ENCODE results near the gene MARCKS.

MARCKS gene

DNA sequence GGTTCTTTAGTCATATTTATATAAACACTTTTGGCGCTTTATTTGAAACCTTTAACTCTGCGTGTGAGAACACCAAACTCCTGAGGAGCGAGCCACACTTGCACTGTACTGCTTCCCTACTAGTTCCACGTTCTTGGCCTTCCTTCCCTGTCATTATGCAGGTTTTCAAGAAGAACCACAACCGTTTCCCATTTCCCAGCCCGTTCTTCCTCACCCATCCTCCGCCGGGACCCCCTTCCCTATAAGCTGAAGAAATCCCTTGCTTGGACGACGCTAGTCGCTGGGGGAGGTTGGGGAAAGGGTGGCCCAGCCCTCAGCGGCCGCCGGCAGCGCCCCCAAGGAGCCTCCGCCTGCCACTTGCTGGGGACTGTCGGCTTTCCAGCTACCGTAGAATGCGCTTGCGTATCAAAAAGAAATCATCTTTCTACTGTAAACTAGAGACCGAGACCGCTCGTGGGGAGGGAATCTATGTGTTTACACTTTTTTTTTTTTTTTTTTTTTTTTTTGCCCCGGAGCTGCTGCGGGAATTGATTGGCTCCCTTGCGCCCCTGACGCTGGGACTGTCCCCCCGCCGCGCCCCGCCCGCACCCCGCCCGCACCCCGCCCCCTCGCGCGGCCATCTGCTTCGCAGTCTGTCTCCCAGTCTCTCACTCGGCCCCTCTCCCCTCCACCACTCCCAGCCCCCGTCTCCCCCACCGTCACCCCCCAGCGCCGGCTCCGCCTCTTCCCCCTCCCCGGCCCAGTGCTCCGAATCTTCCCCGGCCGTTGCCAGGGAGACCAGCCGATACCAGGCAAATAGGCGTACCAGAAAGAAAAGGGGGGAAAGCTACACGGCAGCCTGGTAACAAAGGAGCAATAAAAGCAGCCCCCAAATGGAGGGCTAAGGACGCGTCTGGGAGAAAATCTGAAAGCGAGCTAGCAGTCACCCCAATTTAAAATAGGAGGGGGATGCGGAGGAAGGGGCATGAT, 2.3 kb upstream of the MARCKS start:
- peak; percentile 92 for DNase-seq

DNA sequence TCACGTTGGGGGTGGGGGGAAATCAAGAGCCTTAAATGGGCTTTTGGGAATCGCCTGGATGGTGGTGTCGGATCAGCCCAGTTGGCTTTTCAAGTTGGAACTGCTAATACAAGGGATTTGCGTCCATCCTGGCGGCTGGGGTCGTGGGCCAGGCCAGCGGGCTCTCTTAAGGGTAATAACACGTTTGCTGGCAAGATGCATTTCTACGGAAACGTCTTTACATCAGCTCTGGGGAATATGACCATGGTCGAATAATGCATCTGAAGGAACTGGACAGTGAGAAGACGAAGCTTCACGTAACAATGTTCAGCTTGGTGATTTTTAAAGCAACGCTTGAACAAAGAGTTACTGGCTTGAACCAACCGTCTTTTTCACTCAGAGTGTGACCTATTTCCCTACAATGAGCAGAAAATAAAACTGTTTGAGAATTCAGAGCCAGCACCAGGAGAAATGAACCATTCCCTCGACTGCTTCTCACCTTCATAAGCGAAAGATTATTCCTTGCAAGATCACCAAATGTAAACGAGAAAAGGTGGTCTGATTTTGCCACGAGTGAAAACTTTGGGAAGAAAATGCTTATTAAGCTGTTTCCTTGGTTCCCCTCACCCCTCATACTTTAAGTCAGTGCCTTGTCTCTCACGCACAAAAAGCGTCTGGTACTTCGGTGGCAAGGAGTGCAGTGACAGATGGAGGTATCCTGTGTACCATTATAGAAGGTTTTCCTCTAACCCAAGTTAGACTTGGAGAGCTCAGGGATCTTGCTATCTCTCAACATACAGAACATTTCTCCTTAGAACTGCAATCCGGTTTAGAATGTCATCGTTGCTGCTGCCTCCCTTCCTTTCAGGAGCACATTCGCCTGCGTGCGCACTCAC, 1.4 kb upstream of the MARCKS start:
- DNase-seq: peak; percentile 85

DNA sequence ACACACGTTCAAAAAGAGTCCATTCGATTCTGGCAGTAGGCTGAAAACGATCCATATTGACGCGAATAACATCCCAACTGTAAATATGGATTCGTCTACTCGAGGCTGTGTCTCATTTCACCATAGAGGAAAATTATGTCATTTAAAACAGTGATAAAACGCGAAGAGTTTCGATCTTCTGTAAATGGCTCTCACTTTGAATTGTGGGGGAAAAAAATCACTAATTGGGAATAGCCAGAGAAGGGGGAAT, 845 bp upstream of the MARCKS start:
- DNase-seq: no peak

DNA sequence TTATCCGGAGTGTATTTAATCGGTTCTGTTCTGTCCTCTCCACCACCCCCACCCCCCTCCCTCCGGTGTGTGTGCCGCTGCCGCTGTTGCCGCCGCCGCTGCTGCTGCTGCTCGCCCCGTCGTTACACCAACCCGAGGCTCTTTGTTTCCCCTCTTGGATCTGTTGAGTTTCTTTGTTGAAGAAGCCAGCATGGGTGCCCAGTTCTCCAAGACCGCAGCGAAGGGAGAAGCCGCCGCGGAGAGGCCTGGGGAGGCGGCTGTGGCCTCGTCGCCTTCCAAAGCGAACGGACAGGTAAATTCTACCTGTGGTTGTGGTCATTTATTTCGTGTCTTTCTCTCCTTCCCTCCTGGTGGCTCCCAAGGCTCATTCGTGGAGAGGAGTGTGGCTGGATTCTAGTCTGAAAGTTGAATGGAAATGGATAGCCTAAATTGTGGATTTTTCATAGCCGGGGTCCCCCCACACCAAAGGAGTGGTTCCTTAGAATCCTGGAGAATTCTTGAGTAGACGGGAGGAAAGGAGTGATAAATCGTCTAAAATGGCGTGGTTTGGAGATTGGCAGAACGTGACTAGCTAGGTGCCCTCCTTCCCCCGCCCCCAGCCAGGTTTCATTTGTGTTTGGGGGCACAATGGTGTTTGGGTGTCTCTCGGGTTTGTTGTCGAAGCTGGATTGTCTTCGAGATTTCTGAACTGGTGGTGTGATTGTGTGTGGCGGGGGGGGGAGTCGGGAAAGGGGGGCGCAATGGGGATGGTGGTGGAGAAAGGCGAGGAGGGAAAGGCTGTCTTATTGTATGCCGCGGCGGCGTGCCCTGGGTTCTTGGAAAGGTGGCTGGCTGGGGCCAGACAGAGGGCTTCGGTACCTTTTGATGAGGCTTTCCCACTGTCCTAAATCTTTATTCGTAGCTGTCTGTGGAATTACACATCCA, 673 bp downstream of the MARCKS start:
- peak; percentile 49 for DNase-seq

DNA sequence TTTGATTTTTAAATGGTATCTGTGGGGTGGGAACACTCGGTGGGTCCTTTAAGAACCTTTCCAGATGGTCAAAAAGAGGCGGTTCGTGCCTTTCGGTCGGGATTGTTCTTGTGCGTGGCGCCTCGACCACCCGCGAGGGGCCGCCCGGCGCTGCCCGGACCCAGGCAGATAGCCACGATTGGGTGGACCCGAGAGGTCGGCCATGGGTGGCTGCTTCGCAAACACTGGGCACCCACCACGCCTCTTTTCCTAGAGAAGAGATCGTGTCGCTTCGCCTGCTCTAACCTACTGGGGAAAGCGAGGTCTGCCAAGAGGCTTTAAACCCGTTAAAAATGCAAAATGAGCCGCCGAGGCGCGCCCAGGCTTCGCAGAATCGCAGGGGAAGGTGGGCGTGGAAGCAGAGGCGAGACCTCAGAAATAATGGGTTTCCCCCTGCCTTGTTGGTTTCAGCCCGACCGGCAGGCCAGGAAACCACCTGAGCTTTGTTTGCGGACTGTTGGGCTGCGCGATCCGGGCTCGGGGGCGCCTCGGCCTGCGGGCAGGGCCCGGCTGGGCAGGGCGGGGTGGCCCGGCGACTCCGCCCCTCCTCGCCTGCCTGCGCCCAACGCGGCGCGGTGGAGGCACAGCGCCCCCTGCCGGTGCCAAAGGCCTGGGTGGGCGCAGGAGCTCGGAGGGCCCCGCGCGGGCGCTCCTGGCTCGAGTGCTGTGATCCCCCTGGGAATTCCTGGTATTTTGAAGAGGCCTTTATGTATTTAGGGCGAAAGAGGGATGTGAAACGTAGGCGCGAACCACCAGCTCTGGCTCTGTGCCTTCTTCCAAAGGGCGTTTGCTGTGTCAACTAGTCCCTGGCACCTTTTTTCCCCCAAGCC, 1.6 kb downstream of the MARCKS start:
- peak; percentile 98 for DNase-seq

DNA sequence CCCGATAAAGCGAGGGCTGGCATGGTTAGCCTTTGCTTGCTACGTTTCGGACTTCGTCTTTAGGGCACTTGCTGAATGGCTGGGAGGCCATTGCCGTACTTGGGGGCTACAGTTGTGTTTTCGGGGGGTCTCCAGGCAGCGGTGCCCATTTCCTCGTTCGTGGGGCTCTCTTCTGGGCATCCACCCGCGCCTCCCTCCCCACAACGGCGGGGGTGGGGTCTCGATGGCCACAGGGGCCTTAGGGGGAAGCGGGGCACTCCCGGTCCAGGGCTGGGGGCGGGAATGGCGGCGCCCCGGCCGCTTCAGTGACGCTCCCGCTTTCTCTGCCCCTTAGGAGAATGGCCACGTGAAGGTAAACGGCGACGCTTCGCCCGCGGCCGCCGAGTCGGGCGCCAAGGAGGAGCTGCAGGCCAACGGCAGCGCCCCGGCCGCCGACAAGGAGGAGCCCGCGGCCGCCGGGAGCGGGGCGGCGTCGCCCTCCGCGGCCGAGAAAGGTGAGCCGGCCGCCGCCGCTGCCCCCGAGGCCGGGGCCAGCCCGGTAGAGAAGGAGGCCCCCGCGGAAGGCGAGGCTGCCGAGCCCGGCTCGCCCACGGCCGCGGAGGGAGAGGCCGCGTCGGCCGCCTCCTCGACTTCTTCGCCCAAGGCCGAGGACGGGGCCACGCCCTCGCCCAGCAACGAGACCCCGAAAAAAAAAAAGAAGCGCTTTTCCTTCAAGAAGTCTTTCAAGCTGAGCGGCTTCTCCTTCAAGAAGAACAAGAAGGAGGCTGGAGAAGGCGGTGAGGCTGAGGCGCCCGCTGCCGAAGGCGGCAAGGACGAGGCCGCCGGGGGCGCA, 2.4 kb downstream of the MARCKS start:
- no peak for DNase-seq

DNA sequence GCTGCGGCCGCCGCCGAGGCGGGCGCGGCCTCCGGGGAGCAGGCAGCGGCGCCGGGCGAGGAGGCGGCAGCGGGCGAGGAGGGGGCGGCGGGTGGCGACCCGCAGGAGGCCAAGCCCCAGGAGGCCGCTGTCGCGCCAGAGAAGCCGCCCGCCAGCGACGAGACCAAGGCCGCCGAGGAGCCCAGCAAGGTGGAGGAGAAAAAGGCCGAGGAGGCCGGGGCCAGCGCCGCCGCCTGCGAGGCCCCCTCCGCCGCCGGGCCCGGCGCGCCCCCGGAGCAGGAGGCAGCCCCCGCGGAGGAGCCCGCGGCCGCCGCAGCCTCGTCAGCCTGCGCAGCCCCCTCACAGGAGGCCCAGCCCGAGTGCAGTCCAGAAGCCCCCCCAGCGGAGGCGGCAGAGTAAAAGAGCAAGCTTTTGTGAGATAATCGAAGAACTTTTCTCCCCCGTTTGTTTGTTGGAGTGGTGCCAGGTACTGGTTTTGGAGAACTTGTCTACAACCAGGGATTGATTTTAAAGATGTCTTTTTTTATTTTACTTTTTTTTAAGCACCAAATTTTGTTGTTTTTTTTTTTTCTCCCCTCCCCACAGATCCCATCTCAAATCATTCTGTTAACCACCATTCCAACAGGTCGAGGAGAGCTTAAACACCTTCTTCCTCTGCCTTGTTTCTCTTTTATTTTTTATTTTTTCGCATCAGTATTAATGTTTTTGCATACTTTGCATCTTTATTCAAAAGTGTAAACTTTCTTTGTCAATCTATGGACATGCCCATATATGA, 3.2 kb downstream of the MARCKS start:
- DNase-seq: no peak

DNA sequence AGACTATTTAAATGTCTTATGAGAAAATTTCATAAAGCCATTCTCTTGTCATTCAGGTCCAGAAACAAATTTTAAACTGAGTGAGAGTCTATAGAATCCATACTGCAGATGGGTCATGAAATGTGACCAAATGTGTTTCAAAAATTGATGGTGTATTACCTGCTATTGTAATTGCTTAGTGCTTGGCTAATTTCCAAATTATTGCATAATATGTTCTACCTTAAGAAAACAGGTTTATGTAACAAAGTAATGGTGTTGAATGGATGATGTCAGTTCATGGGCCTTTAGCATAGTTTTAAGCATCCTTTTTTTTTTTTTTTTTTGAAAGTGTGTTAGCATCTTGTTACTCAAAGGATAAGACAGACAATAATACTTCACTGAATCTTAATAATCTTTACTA, 5.0 kb downstream of the MARCKS start:
- peak; percentile 6 for DNase-seq

DNA sequence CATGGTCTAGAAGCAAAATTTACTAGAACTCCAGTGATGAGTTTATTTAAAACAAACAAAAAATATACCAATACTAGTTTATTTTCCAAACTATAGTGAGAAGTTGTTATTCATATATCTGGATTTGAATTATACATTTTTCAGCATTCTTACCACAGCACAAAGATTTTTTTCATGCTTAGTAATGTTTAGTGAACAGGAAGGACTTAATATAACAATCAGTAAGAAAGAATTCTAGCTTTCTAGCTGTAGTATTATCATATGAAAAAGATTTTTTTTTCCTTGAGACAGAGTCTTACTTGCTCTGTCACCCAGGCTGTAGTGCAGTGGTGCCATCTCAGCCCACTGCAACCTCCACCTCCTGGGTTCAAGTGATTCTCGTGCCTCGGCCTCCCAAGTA, 13.8 kb downstream of the MARCKS start:
- no peak for DNase-seq

DNA sequence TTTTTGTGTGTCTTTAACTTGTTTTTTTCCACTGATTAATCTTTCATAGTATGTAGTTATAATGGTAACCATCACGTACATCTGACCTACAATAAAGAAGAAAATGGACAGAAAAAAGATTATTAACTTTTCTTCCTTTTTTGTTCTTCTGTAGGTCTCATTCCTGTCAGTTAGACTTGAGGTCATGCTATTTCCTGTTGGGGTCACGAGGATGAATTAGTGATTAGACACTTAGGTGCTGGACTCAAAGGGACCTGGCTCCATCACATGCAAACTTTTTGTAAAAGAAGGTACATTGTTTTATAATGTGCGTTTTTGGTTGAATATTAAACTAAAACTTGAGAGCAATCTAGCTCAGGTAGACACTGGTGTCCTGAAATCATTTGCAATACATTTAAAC, 14.8 kb downstream of the MARCKS start:
- no peak for DNase-seq

DNA sequence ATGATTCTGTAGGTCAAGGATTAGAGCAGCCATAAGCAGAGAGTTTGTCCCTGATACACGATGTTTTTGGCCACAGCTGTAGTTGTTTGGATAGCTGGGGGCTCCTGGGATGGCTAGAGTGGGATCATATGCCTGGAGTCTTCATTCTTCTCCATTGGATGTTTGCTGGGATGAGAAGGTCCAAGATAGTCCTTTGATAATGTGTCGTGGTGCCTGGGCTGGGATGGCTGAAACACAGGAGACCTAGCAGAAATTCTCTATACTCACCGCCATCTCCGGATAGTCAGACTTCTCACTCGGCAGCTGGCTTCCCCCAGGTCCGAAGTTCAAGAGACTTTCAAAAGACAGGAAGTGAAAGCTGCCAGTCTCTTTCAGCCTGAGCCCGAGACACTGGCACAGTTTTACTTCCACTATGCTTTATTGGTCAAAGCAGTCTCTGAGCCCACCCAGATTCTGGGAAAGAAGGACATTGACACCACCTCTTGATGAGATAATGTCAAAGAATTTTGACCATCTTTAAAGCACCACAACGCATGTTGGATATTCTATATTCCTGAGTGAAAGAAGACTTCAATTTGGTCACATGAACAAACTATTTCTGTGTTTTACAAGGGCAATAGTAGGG, 16.0 kb downstream of the MARCKS start:
- DNase-seq: no peak

DNA sequence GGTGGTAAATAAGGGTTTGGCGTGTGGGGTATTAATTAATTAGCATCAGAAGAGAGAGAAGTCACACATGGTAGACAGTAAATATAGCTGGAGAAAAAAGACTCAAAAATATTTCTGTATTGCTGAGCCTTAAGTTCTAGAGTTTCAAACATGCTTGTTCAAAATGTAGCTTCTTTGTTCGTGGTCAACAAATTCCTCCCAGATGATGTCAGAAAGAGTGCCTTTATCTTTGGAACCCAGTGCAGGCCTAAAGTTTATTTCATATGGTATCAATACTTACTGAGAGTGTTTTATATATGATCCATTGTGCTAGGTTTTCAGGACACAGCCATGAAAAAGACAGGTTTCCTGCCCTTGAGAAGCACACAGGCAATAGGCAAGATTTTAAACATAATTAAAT, 18.3 kb downstream of the MARCKS start:
- DNase-seq: no peak

DNA sequence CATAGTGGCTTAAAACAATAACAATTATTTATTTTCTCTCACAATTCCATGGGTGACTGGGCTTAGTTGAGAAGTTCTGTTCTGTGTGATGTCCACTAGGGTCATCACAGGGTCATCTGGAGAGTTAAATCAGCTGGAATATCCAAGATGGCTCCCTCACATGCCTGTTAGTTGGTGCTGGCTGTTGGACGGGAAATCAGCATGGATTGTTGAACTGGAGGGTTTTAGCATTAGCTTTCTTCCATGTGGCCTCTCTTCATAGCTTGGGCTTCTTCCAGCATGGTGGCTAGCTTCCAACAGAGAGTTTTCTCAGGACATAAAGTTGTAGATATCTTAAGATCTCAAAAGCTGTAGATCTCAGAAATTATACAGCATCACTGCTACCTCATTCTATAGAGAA, 19.6 kb downstream of the MARCKS start:
- DNase-seq: no peak

DNA sequence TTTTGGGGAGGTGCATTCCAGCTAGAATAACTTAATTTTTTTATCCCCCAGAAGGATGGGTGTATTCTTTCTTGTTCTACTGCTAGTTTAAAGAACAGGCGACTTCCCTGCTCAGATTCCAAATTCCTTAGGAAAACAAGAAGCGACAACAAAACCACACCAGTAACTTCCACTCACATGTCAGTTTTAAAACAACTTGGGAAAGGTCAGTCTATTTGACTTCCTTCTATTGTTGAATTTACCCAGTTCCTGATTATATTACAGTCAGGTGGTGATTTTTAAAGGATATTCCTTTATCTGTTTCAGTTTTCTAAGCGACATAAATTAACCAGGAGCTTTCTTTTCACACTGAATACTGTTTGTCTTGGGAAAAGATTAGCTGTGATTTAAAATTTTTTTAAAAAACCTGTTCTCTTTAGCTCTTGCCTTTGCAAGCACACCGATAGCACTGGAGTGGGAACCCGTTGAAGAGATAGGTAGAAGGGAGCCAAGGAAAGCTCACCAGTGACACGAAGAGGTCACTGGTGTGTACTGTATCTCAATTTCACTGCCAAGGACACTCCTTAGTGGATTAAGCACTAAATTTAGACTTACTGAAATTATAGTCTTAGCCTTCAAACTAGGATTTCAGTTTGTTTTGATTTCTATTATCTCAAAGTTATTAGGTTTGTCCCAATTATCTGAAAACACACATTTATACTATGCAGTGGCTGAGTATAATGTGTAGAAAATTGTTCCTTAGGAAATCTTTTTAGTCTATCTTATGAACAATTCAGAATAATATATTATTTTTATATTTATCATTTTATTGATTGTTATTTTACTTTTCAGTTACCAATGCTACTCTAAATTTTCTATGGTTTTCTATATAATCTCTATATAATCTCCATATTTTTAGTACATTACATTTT, 22.3 kb downstream of the MARCKS start:
- DNase-seq: peak; percentile 86

DNA sequence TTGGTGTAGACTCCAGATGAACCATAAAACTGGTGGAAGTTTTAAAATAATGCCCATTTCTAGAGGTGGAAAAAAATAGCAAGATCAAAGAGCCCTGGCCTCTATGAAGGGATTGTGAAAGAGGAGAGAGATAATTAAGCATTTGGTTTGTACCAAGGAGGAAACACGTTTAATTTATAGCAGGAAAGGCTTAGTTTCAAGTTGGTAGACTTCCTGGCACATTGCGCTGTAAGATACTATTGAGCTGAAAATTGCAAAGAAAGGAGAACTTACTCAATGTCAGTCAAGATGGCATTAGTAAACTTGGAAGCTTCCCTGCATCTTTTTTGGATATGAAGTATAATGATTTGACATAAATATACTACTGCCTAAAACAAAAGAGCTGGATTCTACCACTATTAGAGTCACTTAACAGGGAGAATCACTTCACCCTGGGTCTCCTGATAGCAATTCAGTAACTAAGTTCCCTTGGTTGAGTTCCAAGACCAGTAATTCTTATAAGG, 24.4 kb downstream of the MARCKS start:
- DNase-seq: no peak

DNA sequence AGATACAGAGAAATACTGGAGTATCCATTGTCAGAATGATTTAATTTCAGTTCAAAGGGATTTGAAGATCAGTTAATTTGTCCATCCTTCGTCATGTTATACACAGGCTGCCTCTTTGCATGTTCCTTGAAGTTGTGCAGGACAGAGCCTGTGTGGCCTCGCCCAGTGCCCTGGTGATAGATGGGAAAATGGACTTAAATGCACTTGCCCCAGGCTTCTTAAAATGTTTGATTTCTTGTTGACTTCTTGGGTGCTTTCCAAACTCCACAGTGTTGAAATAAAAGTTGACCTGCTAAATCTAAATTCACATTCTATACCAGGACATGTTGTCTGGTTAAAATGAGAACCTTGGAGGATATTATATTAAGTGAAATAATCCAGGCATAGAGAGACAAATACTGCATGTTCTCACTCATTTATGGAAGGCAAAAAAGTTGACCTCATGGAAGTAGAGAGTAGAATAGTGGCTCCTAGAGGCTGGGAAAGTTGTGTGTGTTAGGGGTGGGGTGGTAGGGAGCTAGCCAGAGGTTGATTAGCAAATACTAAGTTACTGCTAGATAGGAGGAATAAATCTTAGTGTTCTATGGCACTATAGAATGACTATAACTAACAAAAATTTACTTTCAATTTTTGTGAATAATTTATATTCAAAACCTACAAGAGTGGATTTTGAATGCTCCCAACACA, 25.3 kb downstream of the MARCKS start:
- no peak for DNase-seq

DNA sequence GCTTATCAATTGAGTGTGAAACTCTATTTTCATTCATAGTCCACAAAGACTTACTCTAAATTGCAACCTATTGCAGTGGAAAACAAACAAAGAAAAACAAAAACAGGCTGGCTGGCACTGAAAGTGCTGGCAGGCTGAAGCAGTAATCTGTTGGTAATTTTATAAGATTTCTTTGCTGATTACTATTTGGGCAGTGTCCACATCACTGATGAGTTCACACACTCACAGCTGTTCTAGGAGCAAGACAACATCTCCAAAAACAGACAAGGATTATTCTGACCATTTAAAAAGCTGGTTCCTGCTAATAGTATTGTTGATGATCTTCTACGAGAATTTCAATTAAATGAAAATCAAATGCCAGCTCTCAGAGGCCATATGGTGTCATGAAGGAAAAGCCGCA, 26.9 kb downstream of the MARCKS start:
- no peak for DNase-seq

DNA sequence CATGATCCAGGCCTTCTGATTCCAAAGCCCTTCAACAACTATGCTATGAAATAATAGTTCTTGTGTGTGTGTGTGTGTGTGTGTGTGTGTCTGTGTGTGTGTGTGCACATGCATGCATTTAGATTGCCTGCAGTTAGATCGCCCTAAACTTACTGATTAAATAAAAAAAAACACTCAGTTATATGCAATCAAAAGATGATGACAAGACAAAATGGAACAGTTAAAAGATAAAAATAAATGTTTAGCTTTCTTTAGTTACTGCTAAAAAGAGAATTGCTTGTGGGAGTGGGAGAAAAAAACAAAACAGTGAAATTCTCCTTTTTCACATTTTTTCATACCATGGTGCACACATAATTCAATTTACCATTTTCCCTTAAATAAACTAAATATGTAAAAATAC, 29.4 kb downstream of the MARCKS start:
- DNase-seq: no peak
